Effector memory CD4-positive, alpha-beta T cell (primary cell): ENCODE results near the gene COL1A1.

Source experiments
- DNase-seq, 3 donors: peaks; one replicate each; pipeline ENCODE4 v3.0.0-alpha.2; 2020
- H3K27ac ChIP-seq: 2 replicates; pipeline ENCODE4 v1.7.0; 2013; ENCODE audit warnings: mild to moderate bottlenecking, low read length, moderate library complexity; ENCODE audit not compliant: insufficient read depth, poor library complexity, severe bottlenecking
- H3K27me3 ChIP-seq: replicated peaks from 2 replicates; pipeline ENCODE4 v1.7.0; 2013; ENCODE audit warnings: mild to moderate bottlenecking, low read length; ENCODE audit not compliant: insufficient read depth, control insufficient read depth, poor library complexity, severe bottlenecking
- H3K36me3 ChIP-seq: 2 replicates; pipeline ENCODE4 v1.7.0; 2013; ENCODE audit warnings: mild to moderate bottlenecking, low read length, moderate library complexity; ENCODE audit not compliant: control insufficient read depth, insufficient read depth
- H3K4me1 ChIP-seq: 2 replicates; pipeline ENCODE4 v1.7.0; 2013; ENCODE audit warnings: low read length, mild to moderate bottlenecking; ENCODE audit not compliant: control insufficient read depth, insufficient read depth, poor library complexity, severe bottlenecking
- H3K4me3 ChIP-seq: 2 replicates; pipeline ENCODE4 v1.7.0; 2013; ENCODE audit warnings: low read length, low read depth, mild to moderate bottlenecking; ENCODE audit not compliant: insufficient read depth, poor library complexity, severe bottlenecking
- H3K9me3 ChIP-seq: 2 replicates; pipeline ENCODE4 v1.7.0; 2013; ENCODE audit warnings: mild to moderate bottlenecking, low read length, moderate library complexity; ENCODE audit not compliant: control insufficient read depth

The COL1A1 gene

GRCh38 chr17:50214976-50215760, 13.7 kb upstream of the COL1A1 start:
- no peaks in the 10 kb centered on the region for H3K4me1 ChIP-seq
- no peak overlapping the region for H3K27ac ChIP-seq
- no peaks in the 10 kb centered on the region for H3K36me3 ChIP-seq
- H3K27me3 ChIP-seq = peaks cover 3% of the 10 kb centered on the region
- DNase-seq = no peak
- H3K4me3 ChIP-seq = no peak overlapping the region
- H3K9me3 ChIP-seq = no peaks in the 10 kb centered on the region

- Histone ChIP-seq H3K9me3 (no peaks in the 10 kb centered on the region), H3K4me1 (no peaks in the 10 kb centered on the region), H3K4me3 (no peak overlapping the region), H3K27ac (no peak overlapping the region), H3K27me3 (peaks cover 3% of the 10 kb centered on the region), H3K36me3 (no peaks in the 10 kb centered on the region)
- peak in 1 of 3 donors; percentile 10 for DNase-seq
Measured at GRCh38 chr17:50213026-50214022, 11.9 kb upstream of the COL1A1 start.

- Histone ChIP-seq H3K27me3 (peaks cover 3% of the 10 kb centered on the region), H3K36me3 (no peaks in the 10 kb centered on the region), H3K4me3 (no peak overlapping the region), H3K4me1 (no peaks in the 10 kb centered on the region), H3K27ac (no peak overlapping the region), H3K9me3 (no peaks in the 10 kb centered on the region)
- no peak for DNase-seq
Measured at GRCh38 chr17:50212121-50212843, 10.9 kb upstream of the COL1A1 start.

- DNase-seq = no peak
- Histone ChIP-seq H3K27ac (no peak overlapping the region), H3K9me3 (no peaks in the 10 kb centered on the region)
Measured at GRCh38 chr17:50211249-50212120, 10.1 kb upstream of the COL1A1 start.

GRCh38 chr17:50210240-50211225, 9.1 kb upstream of the COL1A1 start:
- no peaks in the 10 kb centered on the region for H3K9me3 ChIP-seq
- H3K4me1 ChIP-seq = no peaks in the 10 kb centered on the region
- DNase-seq = no peak
- peaks cover 15% of the 10 kb centered on the region for H3K27me3 ChIP-seq
- H3K36me3 ChIP-seq = no peaks in the 10 kb centered on the region
- H3K4me3 ChIP-seq = no peak overlapping the region
- no peak overlapping the region for H3K27ac ChIP-seq

More at GRCh38 chr17:50211249-50212120, 10.1 kb upstream of the COL1A1 start:
- no peaks in the 10 kb centered on the region for H3K4me1 ChIP-seq
- H3K36me3 ChIP-seq = no peaks in the 10 kb centered on the region
- no peak overlapping the region for H3K4me3 ChIP-seq
- peaks cover 8% of the 10 kb centered on the region for H3K27me3 ChIP-seq

- Histone ChIP-seq H3K36me3 (no peaks in the 10 kb centered on the region), H3K4me1 (no peaks in the 10 kb centered on the region), H3K27me3 (peaks cover 18% of the 10 kb centered on the region), H3K9me3 (no peaks in the 10 kb centered on the region), H3K27ac (no peak overlapping the region), H3K4me3 (no peak overlapping the region)
- no peak for DNase-seq
Measured at GRCh38 chr17:50209472-50210239, 8.2 kb upstream of the COL1A1 start.

- H3K27ac ChIP-seq = no peak overlapping the region
Measured at GRCh38 chr17:50209133-50209471, 7.7 kb upstream of the COL1A1 start.

GRCh38 chr17:50208611-50209061, 7.2 kb upstream of the COL1A1 start:
- Histone ChIP-seq H3K36me3 (no peaks in the 10 kb centered on the region), H3K4me1 (no peaks in the 10 kb centered on the region), H3K4me3 (no peak overlapping the region), H3K27me3 (peaks cover 21% of the 10 kb centered on the region), H3K9me3 (no peaks in the 10 kb centered on the region), H3K27ac (no peak overlapping the region)
- DNase-seq = no peak

More at GRCh38 chr17:50209133-50209471, 7.7 kb upstream of the COL1A1 start:
- Histone ChIP-seq H3K4me1 (no peaks in the 10 kb centered on the region), H3K36me3 (no peaks in the 10 kb centered on the region), H3K4me3 (no peak overlapping the region), H3K9me3 (no peaks in the 10 kb centered on the region), H3K27me3 (peaks cover 21% of the 10 kb centered on the region)
- no peak for DNase-seq
